Ovary (tissue), 9 donors: ENCODE measurements around the gene NEDD4L. TPM values are rescaled to one million over a fixed set of nuclear protein-coding genes. Genes with fewer than 3 reads are reported as not detected.

Experiments
- DNase-seq, 5 donors: peaks; one replicate each; pipeline ENCODE4 v3.0.0-alpha.2; 2019 to 2020
- H3K27ac ChIP-seq, 2 donors: fragments of 200-600 bp; one replicate each; pipeline versions ENCODE4 v1.5.1 to v1.8.0; 2019 to 2022
- H3K27me3 ChIP-seq: fragments of 200-600 bp; one replicate; pipeline ENCODE4 v1.8.0; 2022
- H3K36me3 ChIP-seq: fragments of 200-600 bp; sonication (generic); one replicate; pipeline ENCODE4 v1.5.1; 2019
- H3K4me1 ChIP-seq: one replicate; pipeline ENCODE4 v1.8.1; 2013; ENCODE audit warnings: mild to moderate bottlenecking, moderate library complexity; ENCODE audit not compliant: insufficient read depth
- H3K4me3 ChIP-seq: fragments of 200-600 bp; sonication (generic); one replicate; pipeline ENCODE4 v1.5.1; 2017
- H3K9me3 ChIP-seq, 2 donors: fragments of 200-600 bp in 1 of 2; sonication (generic) in 1 of 2; one replicate each; pipeline versions ENCODE4 v1.5.1 to v1.8.1; 2013 to 2019; ENCODE audit warnings: mild to moderate bottlenecking in 1 of 2, moderate library complexity in 1 of 2
- EP300 ChIP-seq: sonication (generic); formaldehyde crosslinking; IDR thresholded peaks from one replicate; pipeline ENCODE4 v1.6.1; 2017; ENCODE audit warnings: antibody characterized with exemption
- POLR2A ChIP-seq: fragments of 450-650 bp; IDR thresholded peaks from one replicate; pipeline ENCODE4 v1.6.1; 2017; ENCODE audit warnings: antibody characterized with exemption, mild to moderate bottlenecking, moderate library complexity
- whole genome bisulfite sequencing, 3 donors: extraction: QIAGEN DNeasy Blood & Tissue Kit in 1 of 3; methylation state at CpG; one replicate each; pipeline versions ENCODE4 v1.1.5 to v1.1.7; 2013 to 2017; 5-methylcytosine and 5-hydroxymethylcytosine counted together
- intact Hi-C, 4 donors: fragments of 100-400 bp; cut with DNase I; formaldehyde crosslinking; loops; one replicate each; pipeline versions ENCODE4 v1.11.0 to v1.15.1; 2022 to 2023
- polyA plus RNA-seq, 2 donors: library from polyadenylated mRNA; stranded (reverse); fragments of 200-250 nt in 1 of 2; fragments of 350-450 nt in 1 of 2; fragmentation: Illumina TruSeq in 1 of 2; extraction: RNeasy Lipid Tissue Mini Kit (QIAGEN cat#74804) in 1 of 2; gene quantifications; one replicate each; pipeline ENCODE4 v1.2.3, GENCODE V29; 2013 to 2014
- total RNA-seq, 7 donors: library from RNA; depleted of rRNA in 2 of 7; stranded (reverse); fragments of >200 nt in 2 of 7; fragmentation: NEBNext Ultra II Directional in 3 of 7; extraction: Animal tissue kit (Norgen Biotek cat#: 25700) in 3 of 7; gene quantifications; one replicate each; pipeline versions ENCODE4 v1.1.0 to v1.2.4, GENCODE V29; 2016 to 2023
- TF ChIP-seq, protein P1 (sequence below), 3 donors: fragments of 450-650 bp in 2 of 3; fragments of 200-600 bp in 1 of 3; IDR thresholded peaks; one replicate each; pipeline versions ENCODE4 v1.5.1 to v1.8.0; 2016 to 2022; ENCODE audit warnings: antibody characterized with exemption in 3 of 3, mild to moderate bottlenecking in 1 of 3
- donor health status: DM: no; HTN: no; CAD: no; lungs with moderate emphysema.
- donor health status: DM: no; HTN: no; CAD: no.
- donor health status: Bipolar disorder and iron deficiency.
- donor health status: DM: yes; HTN: yes; CAD: no.
- donor health status: DM: no; HTN: no; CAD: no.
- donor health status: DM: yes; HTN: yes; CAD: no.

The NEDD4L gene
- total and polyA plus RNA-seq, 9 donors = 11.0 to 75.2 (median 18.2) TPM

GRCh38 chr18:58297198-58297597, 253.2 kb downstream of the NEDD4L start:
- Histone ChIP-seq H3K27me3 (no peaks in the 10 kb centered on the region), H3K36me3 (no peaks in the 10 kb centered on the region), H3K4me1 (no peaks in the 10 kb centered on the region), H3K27ac (no peak overlapping the region), H3K4me3 (no peak overlapping the region), H3K9me3 (no peaks in the 10 kb centered on the region)
- TF ChIP-seq, protein P1, sequence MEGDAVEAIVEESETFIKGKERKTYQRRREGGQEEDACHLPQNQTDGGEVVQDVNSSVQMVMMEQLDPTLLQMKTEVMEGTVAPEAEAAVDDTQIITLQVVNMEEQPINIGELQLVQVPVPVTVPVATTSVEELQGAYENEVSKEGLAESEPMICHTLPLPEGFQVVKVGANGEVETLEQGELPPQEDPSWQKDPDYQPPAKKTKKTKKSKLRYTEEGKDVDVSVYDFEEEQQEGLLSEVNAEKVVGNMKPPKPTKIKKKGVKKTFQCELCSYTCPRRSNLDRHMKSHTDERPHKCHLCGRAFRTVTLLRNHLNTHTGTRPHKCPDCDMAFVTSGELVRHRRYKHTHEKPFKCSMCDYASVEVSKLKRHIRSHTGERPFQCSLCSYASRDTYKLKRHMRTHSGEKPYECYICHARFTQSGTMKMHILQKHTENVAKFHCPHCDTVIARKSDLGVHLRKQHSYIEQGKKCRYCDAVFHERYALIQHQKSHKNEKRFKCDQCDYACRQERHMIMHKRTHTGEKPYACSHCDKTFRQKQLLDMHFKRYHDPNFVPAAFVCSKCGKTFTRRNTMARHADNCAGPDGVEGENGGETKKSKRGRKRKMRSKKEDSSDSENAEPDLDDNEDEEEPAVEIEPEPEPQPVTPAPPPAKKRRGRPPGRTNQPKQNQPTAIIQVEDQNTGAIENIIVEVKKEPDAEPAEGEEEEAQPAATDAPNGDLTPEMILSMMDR (IDR thresholded peaks at IDR 0.05) = no peak
- no peak for TF ChIP-seq POLR2A
- no peak for TF ChIP-seq EP300
- intact Hi-C loops = no loop called here
- DNase-seq = no peak
- 86 to 91% (median 90%) methylated on average over 4 of the region's 4 CpGs for WGBS, 3 donors

DNA sequence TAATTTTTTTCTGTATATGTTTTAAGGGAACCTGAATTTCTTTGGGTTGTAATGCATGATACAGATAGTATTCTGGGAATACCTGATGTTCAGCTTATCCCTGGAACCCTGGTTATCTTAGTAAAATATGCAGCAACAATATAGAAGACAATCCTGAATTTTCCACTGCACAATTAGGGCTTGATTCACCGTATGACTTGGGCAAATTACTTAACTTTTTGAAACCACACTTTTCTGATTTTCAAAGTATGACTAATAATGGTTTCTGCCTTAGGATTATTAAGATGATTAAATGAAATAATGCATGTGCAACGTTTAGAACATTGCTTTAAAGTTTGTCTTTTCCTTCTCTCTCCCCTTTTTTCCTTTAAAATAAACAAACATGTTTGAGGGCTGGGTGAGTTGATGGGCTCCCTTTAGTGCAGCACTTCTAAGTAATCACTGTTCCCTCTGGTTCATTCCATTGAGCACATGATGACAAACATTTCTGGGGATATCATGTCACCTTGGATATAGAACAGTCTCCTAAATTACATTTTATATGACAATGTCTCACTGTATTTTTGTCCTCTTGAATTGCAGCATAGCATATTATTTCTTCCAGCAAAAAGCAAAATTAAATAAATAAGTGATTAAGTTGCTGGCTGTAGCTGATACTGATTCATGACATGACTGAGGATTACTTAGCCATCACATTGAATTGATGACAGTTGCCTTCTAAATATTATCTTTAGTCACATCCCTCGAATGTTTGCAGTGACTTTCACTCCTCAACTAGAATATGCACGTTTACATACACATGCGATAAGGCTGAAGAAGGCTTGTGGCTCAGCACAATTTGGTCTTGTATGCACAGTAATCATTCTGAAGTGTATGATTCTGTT, 254.5 kb downstream of the NEDD4L start:
- TF ChIP-seq, protein P1 (IDR thresholded peaks at IDR 0.05) = no peak
- TF ChIP-seq POLR2A = no peak
- TF ChIP-seq EP300 = no peak
- H3K27me3 ChIP-seq = no peaks in the 10 kb centered on the region
- WGBS, 3 donors = 52 to 62% (median 57%) methylated on average over 5 of the region's 5 CpGs
- intact Hi-C loops = no loop called here
- no peak overlapping the region for H3K27ac ChIP-seq
- H3K9me3 ChIP-seq = no peaks in the 10 kb centered on the region
- no peak overlapping the region for H3K4me3 ChIP-seq
- H3K36me3 ChIP-seq = no peaks in the 10 kb centered on the region
- no peak for DNase-seq
- H3K4me1 ChIP-seq = no peaks in the 10 kb centered on the region

DNA sequence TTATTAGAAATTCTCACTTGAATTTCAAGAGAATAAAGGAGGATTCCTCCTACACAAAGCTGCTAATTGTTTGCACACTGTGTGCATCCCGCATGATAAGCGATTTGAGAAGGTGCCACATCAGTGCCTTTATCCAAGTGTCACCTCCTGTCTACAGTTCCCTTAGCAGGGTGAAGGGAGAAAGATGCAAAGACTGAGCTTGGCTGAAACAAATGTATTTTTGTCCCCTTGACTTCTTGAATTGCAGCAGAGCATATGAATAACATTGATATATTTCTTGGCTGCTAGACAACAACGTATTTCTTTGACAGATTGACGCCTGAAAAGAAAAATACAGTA, 255.1 kb downstream of the NEDD4L start:
- no peak overlapping the region for H3K27ac ChIP-seq
- H3K4me1 ChIP-seq = no peaks in the 10 kb centered on the region
- intact Hi-C loops = no loop called here
- H3K4me3 ChIP-seq = no peak overlapping the region
- no peaks in the 10 kb centered on the region for H3K9me3 ChIP-seq
- no peak for DNase-seq
- no peaks in the 10 kb centered on the region for H3K27me3 ChIP-seq
- H3K36me3 ChIP-seq = no peaks in the 10 kb centered on the region
- TF ChIP-seq EP300 = no peak
- TF ChIP-seq, protein P1 (IDR thresholded peaks at IDR 0.05) = no peak
- TF ChIP-seq POLR2A = no peak
- WGBS, 3 donors = 83 to 90% (median 90%) methylated on average over 4 of the region's 4 CpGs

- intact Hi-C loops = no loop called here
- no peak overlapping the region for H3K27ac ChIP-seq
- no peaks in the 10 kb centered on the region for H3K27me3 ChIP-seq
- no peaks in the 10 kb centered on the region for H3K36me3 ChIP-seq
- TF ChIP-seq POLR2A (no peak), EP300 (no peak)
- TF ChIP-seq, protein P1 (IDR thresholded peaks at IDR 0.05) = no peak
- H3K4me3 ChIP-seq = no peak overlapping the region
- H3K4me1 ChIP-seq = no peaks in the 10 kb centered on the region
- DNase-seq = no peak
- 69 to 77% (median 71%) methylated on average over 1 of the region's 1 CpG for WGBS, 3 donors
- H3K9me3 ChIP-seq = no peaks in the 10 kb centered on the region
These were observed 255.9 kb downstream of the NEDD4L start for GRCh38 chr18:58299936-58300335.
